Epithelial cell of esophagus (primary cell): ENCODE data around the gene JAZF1.

Source experiments
- DNase-seq: peaks from one replicate; pipeline ENCODE4 v3.0.0; 2010; ENCODE audit warnings: low read depth
- H3K4me3 ChIP-seq: 2 replicates; pipeline ENCODE4 v1.5.1; 2011; ENCODE audit warnings: mild to moderate bottlenecking, low read length, control low read depth
- CTCF ChIP-seq: IDR thresholded peaks from 2 replicates; pipeline ENCODE4 v1.5.1; 2011; ENCODE audit warnings: low read depth, mild to moderate bottlenecking, low read length, control low read depth, inconsistent platforms; ENCODE audit not compliant: insufficient read depth; ENCODE audit errors: missing control alignments

Gene JAZF1

DNA sequence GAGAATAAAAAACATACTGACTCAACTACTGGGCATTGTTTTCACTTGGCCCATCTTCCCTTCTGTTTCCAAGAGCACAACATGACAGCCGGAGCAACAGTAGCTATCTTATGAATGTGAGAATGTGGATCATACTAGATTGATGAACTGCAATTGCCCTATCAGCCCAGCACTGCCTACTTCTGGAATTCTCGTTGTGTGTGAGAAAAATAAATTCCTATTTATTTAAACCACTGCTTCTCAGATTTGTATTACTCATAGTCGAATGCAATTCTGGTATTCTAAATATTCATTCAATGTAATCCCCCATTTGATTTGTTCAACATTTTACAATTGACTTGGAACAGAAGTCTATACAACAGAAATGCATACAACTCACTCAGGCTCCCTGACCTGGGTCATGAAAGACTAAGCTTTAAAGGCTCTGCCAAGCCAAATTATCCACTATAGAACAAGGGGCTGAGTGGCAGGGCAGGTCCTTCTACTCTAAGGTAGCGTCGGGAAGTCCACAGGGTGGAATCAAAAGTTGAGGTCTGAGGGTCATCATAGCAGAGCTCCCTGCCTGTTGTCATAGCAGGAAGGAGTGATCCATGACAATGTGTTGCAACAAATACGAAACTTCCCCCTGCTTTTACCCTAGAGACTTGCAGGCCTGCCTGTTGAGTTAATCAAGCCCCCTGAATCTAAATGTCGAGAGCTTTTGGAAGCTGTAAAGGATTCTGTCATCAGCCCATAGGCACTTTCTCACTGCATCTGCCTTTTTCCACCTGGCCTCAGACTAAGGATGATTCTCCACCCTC is 12.4 kb upstream of the JAZF1 start:
- no peak overlapping the region for H3K4me3 ChIP-seq
- no peak for TF ChIP-seq CTCF
- DNase-seq: no peak

- no peak overlapping the region for H3K4me3 ChIP-seq
- no peak for TF ChIP-seq CTCF
- no peak for DNase-seq
Measured at GRCh38 chr7:28191751-28192150, 11.2 kb upstream of the JAZF1 start.

DNA sequence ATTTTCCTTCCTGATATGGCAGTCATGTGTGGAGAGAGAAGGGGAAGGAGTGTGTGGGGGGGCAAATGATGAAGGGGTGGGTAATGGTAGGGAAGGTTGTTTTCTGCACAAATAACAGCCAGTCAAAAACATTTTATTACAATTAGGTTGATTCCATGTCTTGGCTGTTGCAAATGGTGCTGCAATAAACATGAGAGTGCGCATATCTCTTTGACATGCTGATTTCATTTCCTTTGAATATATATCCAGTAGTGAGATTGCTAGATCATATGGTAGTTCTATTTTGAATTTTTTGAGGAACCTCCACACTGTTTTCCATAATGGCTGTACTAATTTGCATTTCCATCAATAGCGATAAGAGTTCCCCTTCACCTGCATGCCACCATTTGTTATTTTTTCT is 10.6 kb upstream of the JAZF1 start:
- no peak for TF ChIP-seq CTCF
- no peak for DNase-seq
- H3K4me3 ChIP-seq: no peak overlapping the region

- DNase-seq: no peak
- H3K4me3 ChIP-seq: no peak overlapping the region
- TF ChIP-seq CTCF: no peak
Measured at GRCh38 chr7:28190077-28190710, 9.6 kb upstream of the JAZF1 start.

DNA sequence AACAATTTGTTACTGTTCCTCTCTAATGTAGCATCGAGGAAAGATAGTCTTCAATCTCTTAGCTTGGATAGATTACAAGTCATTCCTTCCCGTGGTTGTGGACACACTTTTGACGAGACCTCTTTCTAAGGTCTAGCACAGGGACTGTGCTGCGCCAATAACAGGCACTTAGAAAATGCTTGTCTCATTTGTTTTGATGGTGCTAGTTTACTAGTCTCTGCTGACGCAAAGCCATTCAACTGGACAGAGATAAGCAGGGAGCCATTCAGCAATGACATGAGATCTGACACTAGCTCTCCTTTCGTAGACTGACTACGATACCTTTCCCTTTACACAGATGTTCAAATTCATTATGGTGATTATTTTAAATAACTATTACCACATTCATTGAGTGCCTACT is 6.4 kb upstream of the JAZF1 start:
- no peak overlapping the region for H3K4me3 ChIP-seq
- TF ChIP-seq CTCF: no peak
- DNase-seq: no peak

GRCh38 chr7:28183627-28184026 is 3.0 kb upstream of the JAZF1 start:
- no peak overlapping the region for H3K4me3 ChIP-seq
- TF ChIP-seq CTCF: no peak
- DNase-seq: no peak

GRCh38 chr7:28182071-28182471 is 1.5 kb upstream of the JAZF1 start:
- no peak overlapping the region for H3K4me3 ChIP-seq
- TF ChIP-seq CTCF: no peak
- DNase-seq: no peak
